HG03097 (cell line): ENCODE data around the gene SLC13A4.
"Not testable (repeated sequence)": the region's sequence is repeated elsewhere in the genome, so short reads cannot be mapped to it uniquely, and the experiment has no call there.

Experiments
- ATAC-seq: cut with Tn5 transposase; IDR thresholded peaks from one replicate; pipeline ENCODE4 v1.9.1; 2021; ENCODE audit not compliant: unreplicated experiment, low FRiP score

Gene SLC13A4

DNA sequence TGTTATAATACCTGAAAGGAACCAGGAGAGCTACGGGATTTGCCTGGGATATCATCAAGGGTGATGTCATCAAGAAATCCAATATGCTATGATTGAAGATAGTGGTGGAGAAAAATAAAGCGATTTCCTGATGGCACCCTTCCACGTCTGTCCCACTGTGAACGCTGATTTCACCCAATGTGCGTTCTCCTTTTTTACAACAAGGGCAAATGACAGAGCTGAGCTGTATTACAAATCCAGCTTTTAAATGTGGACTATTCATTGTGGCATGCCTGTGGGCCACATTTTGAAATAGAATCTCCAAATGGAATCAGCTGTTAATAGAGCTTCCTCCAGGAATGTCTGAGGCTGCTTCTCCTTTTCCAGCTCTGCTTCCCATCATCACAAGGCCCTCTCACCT, 23.3 kb downstream of the SLC13A4 start:
- ATAC-seq: no peak

- no peak for ATAC-seq
These were observed 23.9 kb downstream of the SLC13A4 start for GRCh38 chr7:135704074-135704473.

- ATAC-seq: no peak
These were observed 30.5 kb downstream of the SLC13A4 start for GRCh38 chr7:135697276-135698049.

- ATAC-seq: no peak
These were observed 34.4 kb downstream of the SLC13A4 start for GRCh38 chr7:135693558-135693957.

GRCh38 chr7:135692606-135693005, 35.4 kb downstream of the SLC13A4 start:
- not testable (repeated sequence) for ATAC-seq

- no peak for ATAC-seq
These were observed 35.9 kb downstream of the SLC13A4 start for GRCh38 chr7:135692055-135692454.

GRCh38 chr7:135690566-135690965, 37.4 kb downstream of the SLC13A4 start:
- no peak for ATAC-seq

- ATAC-seq: no peak
These were observed 40.5 kb downstream of the SLC13A4 start for GRCh38 chr7:135687466-135687865.

DNA sequence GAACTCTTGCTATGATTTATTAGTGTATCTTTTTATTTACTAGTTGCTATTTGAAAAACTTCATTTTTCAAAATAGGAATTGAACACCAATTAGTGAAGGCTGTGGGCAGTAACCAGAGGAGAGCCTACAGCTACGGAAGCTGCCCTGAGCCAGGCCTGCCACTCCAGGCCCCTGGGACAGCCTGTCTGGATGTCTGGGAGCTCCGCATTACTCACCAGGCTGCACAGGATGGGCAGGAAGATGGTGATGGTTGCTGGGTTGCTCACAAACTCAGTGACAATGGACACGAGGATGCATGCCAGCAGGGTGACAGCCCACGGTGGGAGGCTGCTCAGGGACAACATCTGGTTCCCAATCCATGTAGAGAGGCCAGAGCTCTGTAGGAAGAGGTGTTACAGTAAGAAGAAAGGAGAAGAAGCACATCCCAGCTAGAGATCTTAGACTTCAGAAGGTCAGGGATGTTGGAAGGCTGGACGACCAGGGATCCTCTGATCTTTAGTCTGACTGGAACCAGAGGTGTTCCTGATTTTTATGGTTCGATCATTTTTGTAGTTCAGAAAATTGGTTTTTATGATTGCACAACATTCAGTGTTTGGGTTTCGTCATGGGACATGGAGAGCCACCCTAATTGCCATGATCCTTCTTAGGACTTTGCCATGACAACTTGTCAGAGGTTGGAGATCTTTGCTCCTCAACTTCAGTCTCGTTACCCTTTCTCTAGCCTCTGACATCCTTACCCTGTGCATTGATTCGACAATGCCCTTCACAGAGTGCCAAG, 42.5 kb downstream of the SLC13A4 start:
- no peak for ATAC-seq

GRCh38 chr7:135684699-135685098, 43.3 kb downstream of the SLC13A4 start:
- no peak for ATAC-seq

DNA sequence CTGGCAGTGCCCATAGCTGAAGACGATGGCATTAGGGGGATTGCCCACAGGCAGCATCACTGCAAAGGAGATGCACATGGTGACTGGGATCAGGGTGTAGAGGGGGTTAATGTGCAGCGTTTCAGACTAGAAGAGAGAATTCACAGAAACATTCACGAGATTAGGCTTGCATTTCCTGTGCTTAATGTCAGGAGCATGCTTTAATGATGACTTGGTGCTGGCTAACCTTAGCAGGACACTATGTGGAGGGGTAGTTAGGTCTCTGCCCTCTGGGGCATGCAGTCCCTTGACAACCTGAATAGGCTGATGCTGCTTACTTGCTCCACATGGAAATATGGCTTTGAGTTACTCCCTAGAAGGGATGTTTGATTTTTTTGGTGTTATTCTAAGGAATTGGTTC, 43.9 kb downstream of the SLC13A4 start:
- no peak for ATAC-seq

GRCh38 chr7:135683609-135684008, 44.4 kb downstream of the SLC13A4 start:
- ATAC-seq: no peak

- no peak for ATAC-seq
These were observed 45.8 kb downstream of the SLC13A4 start for GRCh38 chr7:135682191-135682590.

DNA sequence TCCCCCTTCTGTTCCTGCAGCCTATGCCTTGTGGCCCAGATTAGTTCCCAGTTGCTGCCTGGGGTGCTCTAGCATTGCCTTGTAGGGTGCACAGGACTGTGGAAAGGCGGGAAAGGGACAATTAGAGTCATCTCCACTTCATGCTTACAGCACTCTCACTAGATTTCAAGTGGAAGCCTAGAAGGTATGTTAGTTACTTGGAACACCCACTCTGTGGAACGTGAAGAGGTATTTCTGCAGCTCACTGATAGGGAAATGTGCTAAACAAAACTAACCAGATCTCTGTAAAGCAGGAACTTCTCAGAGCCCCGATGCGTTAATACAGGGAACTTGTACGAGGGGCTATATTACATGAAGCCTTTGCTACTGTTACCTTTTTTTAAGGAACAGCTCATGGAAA, 46.2 kb downstream of the SLC13A4 start:
- ATAC-seq: no peak

GRCh38 chr7:135678612-135679575, 49.1 kb downstream of the SLC13A4 start:
- no peak for ATAC-seq

DNA sequence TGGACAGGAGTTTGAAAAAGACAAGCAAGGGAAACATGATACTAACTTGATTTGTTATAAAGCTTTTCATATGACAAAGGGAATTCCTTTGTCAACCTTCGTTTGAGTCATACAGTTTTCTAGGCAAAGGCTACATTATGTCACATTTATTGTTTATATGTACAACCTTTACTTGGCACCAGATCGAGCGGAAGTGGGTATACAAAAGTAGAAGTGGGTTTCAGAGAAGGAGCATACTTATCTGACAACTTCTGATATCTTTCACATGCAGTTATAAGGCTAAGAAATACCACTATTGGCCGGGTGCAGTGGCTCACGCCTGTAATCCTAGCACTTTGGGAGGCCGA, 54.7 kb downstream of the SLC13A4 start:
- no peak for ATAC-seq

DNA sequence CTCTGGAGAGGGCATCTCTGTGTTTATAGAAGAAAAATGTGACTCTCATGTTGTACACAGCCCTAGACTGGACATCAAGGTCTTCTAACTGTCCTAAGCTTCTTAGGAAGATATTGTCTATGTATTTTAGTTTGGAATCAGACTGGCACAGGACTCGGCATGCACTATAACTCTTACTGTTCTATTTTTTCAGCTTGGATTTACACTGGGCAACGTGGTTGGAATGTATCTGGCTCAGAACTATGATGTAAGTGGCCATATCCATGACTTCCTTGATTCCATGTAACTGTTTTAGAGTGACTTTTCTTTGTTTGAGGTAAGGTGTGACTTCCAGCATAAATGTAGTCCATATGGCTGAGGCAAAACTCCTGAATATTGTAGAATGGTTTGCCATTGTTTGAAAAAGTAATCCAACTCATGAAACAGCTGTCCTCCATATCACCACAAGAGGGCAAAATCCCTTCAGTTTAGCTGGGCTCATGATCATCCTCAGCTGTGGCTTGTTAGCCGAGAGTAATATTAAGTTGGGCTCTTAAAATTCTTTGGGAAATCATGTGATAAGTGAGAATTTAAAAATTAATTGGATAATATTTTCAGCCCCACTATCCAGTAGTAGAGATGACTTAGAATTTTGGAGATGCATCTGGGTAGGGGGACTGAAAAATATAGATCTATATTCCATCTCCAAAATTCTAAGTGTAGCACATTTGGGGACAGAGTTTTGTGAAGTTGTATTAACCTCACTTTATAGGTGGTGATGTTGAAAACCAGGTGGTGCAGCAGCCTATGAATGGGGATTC, 55.2 kb downstream of the SLC13A4 start:
- no peak for ATAC-seq

DNA sequence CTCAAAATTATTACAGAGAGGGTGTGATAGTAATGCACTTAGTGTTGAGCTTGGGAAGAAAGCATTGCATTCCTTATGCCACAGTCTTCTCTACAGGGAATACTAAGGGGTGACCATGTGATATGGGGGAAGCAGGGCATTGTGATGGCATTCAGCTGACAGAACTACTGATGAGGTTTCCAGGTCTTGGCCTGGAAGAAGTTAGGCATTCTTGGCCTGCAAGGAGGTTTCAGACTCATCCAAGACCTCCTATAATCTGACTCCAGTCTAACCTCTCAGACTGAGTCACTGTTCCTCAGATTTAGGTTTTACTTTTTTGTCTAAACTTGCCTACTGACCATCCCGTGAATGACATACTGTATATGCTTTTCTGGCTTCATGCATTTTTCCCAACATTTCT, 57.8 kb downstream of the SLC13A4 start:
- no peak for ATAC-seq

- ATAC-seq: no peak
These were observed 58.2 kb downstream of the SLC13A4 start for GRCh38 chr7:135669774-135670173.

DNA sequence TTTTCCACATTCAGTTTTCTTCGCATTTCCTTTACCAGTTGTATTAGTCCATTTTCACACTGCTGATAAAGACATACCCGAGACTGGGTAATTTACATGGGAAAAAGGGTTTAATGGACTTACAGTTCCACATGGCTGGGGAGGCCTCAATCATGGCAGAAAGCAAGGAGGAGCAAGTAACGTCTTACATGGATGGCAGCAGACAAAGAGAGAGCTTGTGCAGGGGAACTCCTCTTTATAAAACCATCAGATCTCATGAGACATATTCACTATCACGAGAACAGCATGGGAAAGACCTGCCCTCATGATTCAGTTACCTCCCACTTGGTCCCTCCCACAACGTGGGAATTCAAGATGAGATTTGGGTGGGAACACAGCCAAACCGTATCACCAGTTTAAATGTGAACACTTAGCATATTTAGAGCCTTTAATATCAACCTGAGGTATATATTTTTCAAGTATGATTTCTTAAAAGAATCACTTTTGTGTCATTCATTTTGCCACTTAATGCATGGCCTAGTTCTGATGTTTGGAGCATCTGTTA, 59.1 kb downstream of the SLC13A4 start:
- ATAC-seq: not testable (repeated sequence)
